ENCODE measurements around the gene CC2D1B.

CC2D1B gene

DNA sequence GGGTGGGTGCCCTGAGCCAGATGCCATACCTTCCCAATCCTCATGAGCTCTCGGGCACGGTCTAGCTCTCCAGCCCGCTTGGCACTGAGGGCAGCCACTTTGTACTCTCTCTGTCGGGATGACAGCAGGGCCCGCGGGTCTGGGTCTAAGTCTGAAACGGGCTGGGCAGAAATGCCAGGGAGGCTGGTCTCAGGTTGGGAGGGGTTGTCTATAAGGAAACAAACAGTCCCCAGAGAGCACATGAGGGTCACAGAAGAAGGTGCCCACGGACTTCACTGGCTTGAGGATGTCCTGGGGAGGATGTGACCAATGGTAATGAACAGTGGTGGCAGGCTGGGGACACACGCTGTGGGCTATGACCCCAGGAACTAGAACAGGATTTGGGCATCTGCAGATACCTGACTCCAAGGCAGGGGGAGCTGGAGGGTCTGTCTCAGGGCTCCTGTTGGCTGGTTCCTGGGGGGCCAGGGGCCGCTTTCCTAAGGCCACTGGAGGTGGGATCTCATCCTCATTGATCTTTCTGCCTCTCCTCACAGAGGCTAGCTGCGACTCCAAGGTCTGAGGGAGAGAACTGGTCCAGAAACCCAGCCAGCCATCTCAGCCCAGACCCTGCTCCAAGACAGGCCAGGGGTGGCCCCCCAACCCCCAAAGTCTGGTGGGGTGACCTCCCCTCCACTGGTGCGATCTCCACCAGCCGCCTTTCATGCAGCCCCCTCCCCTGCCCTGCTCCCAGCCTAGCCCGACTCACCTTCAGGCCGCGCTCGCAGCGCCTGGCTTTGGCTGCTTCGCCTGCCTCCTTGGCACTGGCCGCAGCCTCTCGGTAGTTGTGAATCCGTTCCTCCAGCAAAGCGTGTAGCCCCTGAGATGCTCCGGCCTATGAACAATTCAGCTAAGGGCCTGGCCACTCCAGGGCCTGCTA lies 6.1 kb downstream of the CC2D1B start:
- no peak for DNase-seq (ENCODE audit: low read depth)

GRCh38 chr1:52358851-52359497 lies 7.0 kb downstream of the CC2D1B start:
- no peak for DNase-seq (ENCODE audit: low read depth)

DNA sequence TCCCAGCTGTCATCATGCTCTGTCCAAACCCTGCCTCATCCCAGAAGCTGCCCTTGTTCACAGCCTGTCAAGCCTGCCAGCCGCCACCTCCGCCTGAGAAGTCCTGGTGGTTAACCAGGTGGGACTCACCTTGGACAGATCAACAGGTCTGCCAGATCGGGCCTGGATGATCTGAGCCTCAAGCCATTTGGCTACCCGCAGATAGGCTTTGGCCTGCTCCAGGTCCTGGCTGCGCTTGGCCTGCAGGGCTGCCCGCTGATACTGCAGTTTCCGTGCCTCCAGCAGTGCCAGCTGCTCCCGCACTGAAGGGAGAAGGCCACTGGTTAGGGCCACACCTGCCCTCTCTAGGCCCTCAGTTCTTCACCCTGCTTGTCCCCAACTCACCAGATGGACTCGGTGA lies 8.6 kb downstream of the CC2D1B start:
- no peak for DNase-seq (ENCODE audit: low read depth)

GRCh38 chr1:52356818-52357355 lies 9.1 kb downstream of the CC2D1B start:
- DNase-seq (ENCODE audit: low read depth) = no peak

- DNase-seq (ENCODE audit: low read depth) = no peak
Measured at GRCh38 chr1:52355847-52356505, 10.0 kb downstream of the CC2D1B start.

DNA sequence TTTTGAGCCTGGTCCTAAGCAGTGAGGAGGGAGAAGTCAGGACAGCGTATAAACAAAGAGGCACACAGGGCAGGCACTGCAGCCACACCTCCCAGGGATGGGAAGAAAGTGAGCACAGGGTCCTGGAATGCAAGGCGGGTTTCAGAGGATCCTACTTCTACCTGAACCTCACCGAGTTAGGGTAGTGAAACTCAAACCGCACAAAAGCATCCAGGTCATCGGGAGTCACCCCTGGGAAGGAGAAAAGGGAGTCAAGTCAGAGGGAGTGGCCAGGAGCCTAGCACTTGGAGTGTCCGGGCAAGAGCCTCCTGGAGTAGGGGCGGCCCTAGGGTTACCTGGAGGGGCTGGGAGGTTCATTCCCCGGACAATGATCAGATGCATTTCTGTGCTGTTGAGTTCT lies 10.6 kb downstream of the CC2D1B start:
- no peak for DNase-seq (ENCODE audit: low read depth)

DNA sequence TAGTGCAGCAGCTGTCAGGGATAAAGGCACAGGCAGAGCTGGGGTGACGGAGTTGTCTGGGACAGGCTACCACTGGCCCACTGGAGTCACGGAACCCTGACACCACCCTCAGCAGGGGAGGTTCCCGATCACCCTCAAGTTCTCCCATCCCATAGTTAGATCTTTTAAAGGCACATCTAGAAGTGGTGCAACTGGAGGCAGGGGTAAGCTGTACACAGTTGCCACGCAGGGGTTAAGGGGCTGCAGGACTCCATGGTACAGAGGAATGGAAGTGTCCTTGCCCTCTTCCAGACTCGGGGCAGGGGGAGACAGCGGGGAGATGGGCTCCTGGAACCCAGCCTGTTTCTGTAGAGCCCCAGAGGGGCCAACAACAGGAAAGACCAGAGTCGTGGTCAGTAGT lies 13.3 kb downstream of the CC2D1B start:
- DNase-seq (ENCODE audit: low read depth) = no peak

DNA sequence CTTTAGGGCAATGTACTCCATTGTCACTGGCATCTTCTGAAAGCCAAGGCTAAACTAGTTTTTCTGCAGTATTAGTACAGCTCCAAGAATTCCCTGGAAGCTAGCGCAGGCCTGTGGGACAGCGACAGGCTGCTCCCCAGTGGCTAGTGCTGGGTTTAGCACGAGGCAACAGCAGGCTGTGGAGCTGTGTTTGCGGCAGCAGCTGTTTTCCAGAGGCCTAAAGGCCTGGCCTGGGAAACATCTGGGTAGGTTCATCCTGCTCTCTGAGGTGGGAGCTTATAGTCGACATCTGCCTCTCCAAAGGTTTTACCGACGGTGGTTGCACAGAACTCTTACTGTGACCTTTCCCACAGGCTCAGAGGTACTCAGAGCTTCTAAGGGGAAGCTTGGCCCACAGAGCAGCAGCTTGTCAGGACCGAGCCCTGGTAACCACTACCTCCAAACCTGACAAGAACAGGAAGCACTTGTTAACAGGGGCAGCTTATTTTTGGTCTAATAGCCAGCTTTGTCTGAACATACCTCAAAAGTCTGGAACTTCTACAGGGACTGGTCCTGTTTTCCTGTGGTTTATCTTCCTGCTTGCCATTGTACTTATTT lies 17.2 kb downstream of the CC2D1B start:
- no peak for DNase-seq (ENCODE audit: low read depth)

DNA sequence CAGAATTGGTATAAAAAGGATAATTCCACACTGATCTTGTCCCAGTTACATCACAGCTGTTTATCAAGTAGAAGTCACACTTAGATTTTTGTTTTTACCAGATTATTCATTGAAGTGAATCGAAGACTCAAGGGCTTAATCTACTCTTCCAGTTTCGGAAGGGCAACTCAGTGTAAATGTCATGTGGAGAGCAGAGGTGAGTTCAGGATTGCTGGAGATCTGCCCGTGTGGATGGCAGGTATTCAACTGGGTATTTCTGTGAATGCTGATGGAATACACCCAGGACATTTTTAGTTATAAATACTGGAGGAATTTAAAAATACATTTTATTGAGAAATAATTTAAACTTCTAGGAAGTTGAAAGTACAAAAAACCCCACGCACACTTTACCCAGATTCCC lies 19.4 kb downstream of the CC2D1B start:
- DNase-seq (ENCODE audit: low read depth) = no peak

GRCh38 chr1:52345252-52345651 lies 20.8 kb downstream of the CC2D1B start:
- DNase-seq (ENCODE audit: low read depth) = no peak

DNA sequence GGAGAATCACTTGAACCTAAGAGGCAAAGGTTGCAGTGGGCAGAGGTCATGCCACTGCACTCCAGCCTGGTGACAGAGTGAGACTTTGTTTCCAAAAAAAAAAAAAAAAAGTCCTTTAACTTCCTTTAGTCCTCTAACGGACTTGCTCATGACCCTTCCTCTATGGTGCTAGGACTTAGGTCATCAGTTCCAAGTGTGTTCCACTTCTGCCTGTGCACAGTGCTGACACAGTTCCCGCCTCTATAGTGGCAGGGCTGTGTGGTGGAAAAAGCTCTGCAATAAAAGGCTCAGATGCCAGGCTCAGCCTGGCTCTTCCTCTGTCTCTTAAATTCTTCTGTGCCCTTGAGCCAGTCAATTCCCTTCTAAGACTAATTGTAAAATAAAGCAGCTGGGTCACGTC lies 22.0 kb downstream of the CC2D1B start:
- DNase-seq (ENCODE audit: low read depth) = no peak

DNA sequence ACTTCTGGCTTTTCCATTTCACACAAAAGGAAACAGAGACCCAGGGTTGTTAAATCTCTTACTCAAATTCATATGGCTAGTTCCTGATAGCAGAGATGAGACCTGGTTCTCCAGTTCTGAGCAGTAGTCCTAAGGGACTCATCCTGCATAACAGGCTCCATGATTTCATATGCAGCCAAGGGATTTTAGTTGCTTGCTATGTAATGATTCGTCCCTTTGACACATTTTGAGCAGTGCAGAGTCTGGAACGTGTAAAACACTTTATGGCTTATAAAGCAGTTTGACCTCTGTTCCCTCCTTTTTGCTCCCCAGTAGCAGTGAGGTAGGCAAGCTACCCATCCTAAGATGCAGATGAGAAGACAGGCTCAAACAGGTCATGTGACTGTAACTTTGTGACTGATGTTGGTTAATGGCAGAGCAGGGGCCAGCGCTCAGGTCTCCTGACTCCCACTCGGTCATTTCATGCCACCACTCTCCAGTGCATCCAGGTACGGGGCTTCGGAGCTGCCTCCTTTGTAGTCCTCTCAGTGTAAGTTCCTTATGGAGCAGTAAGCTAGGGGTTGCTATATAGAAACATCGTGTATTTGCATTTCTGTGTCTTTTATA lies 24.2 kb downstream of the CC2D1B start:
- no peak for DNase-seq (ENCODE audit: low read depth)

GRCh38 chr1:52337439-52337838 lies 28.6 kb downstream of the CC2D1B start:
- no peak for DNase-seq (ENCODE audit: low read depth)

- DNase-seq (ENCODE audit: low read depth) = no peak
Measured at GRCh38 chr1:52334906-52335528, 31.0 kb downstream of the CC2D1B start.

DNA sequence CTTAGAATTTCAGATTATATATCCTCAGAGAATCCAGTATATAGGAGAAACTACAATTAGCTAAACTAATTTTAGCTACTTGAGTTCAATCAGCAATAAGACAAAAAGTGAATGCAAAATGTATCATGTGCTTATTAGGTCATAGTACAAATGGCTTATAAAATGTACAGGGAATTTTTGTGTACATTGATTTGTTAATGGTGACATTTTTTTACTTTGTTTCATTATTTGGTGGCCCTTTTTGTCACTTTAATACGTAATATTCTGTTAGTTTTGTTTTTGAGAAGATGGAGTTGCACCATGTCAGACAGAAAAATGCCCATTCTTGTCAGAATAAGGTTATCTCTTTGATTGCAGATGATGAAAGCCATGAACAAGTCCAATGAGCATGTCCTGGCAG lies 33.6 kb downstream of the CC2D1B start:
- DNase-seq (ENCODE audit: low read depth) = no peak

DNA sequence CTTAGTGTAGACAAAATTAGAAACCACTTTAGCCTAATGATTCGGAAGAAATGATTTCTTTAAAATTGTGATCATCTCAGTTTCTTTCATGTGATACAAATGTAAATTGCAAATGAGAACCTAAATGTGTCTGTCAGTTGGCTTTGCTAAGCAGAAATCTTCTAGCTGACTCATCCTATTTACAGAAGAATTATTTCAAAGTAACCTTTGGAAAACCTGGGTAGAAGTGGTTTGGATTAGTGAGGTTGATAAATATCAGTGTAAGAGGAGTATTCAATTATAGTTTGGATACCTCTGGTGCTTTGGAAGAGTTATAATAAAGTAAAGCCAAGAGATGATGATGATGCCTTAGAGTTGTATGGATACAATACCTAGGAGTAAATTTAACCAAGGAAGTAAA lies 37.4 kb downstream of the CC2D1B start:
- no peak for DNase-seq (ENCODE audit: low read depth)

DNA sequence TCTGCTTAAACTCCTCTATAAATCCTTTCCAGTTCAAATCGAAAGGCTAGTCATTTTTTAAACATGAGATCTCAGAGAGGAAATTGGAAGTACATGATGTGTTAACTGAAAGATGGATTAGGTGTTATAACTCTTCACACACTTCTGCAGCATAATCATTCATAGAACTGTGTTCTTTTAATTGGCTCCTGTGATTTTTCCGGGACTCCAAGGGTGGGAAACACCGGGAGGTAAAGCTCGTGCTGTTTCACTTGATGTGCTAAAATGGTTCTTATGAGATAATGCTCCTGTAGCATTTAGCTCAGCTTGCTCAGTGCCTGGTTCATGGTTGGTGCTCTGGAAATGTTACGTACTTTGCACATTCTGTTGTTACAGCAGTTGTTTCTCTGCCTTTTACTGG lies 40.2 kb downstream of the CC2D1B start:
- DNase-seq (ENCODE audit: low read depth) = no peak

DNA sequence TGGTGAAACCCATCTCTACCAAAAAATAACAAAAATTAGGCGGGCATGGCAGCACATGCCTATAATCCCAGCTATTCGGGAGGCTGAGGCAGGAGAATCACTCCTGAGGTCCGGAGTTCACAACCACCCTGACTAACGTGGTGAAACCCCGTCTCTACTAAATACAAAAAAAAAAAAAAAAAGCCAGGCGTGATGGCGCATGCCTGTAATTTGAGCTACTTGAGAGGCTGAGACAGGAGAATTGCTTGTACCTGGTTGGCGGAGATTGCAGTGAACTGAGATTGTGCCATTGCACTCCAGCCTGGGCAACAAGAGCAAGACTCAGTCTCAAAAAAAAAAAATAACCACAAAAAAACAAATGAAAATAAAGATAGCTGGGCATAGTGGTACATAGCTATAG lies 42.3 kb downstream of the CC2D1B start:
- DNase-seq (ENCODE audit: low read depth) = no peak

DNA sequence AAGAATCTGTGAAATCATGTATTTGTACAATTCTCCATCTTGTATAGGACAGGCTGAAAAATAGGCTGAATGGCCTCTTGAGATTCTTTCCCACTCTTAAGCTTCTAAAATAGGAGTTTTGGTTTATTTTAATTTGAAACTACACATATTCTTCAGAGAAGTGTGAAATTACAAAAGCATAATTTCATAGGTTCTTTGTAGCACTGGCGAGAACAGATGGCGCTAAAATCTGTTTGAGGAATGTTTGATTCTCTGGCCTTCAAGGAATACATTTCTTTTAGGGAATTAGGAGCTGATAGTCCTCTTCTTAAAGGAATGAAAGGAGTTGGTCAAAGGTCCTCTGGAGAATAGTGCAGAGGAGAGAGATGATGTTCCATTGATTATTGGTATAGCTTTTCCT lies 44.9 kb downstream of the CC2D1B start:
- no peak for DNase-seq (ENCODE audit: low read depth)

DNA sequence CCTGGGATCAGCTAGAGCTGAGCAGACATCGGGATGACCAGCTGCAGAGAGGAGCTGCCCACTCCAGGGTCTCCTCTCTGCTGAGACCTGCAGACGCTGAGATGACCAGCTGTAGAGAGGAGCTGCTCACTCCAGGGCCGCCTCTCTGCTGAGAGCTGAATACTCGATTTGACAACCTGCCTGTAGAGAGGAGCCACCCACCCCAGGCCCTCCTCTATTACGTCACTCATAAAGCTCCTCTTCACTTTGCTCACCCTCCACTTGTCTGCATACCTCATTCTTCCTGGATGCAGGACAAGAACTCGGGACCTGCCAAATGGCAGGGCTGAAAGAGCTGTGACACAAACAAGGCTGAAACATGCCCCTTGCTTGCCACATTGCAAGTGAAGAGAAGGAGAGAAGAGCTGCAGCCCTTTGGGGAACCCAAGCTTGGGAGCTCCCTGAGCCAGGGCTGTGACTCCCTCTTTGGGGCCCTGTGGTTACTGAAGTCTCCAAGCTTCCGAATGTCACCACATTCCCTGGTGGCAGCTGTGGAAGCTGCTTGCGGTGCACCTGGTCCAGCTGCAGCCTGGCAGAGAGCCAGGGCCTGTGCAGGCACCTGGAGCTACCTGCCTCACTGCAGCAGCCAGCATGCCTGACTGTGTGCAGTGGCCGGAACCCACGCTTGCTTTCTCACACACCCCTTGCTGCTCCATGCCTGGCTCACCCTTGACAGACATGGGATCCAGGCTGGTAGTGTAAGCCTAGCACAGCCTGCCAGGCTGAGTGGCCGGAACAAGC lies 59.6 kb downstream of the CC2D1B start:
- DNase-seq (ENCODE audit: low read depth) = no peak

Measured in activated T-cell treated with anti-CD3 and anti-CD28 coated beads for 24 hours (primary cell).